ENCODE data around the gene SNAP47.
A peak's percentile ranks its signal among the peaks of the same experiment; 100 is the strongest.

SNAP47 gene

GRCh38 chr1:227748496-227749182, 13.4 kb downstream of the SNAP47 start:
- FAIRE-seq (no peak), DNase-seq (ENCODE audit: insufficient read length, low spot score) (no peak)
- TF ChIP-seq POLR2A (IDR thresholded peaks at IDR 0.05; ENCODE audit: low read depth, low read length): no peak

DNA sequence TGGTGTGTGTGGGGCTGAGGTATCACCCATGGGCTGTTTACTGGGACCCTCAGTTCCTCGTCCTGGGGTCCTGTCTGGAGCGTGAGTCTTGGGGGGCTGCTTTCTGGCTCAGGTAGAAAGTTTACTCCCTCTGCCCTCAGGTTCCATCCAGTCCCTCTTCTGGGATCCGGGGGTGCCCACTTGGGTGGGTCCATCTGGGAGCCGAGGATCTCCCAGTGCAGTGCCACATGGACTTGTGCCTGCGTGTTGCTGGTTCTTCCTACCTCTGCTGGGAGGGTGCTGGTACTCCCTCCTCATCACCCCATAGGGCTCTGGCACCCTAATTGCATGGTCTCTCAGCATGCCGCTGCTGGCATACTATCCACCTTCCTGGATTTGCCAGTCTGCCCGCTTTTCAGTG, 14.0 kb downstream of the SNAP47 start:
- FAIRE-seq (no peak), DNase-seq (ENCODE audit: insufficient read length, low spot score) (no peak)
- no peak for TF ChIP-seq POLR2A (IDR thresholded peaks at IDR 0.05; ENCODE audit: low read depth, low read length)

- no peak for FAIRE-seq
- no peak for TF ChIP-seq POLR2A (IDR thresholded peaks at IDR 0.05; ENCODE audit: low read depth, low read length)
- DNase-seq (ENCODE audit: insufficient read length, low spot score): no peak
Measured at GRCh38 chr1:227749916-227750710, 14.9 kb downstream of the SNAP47 start.

DNA sequence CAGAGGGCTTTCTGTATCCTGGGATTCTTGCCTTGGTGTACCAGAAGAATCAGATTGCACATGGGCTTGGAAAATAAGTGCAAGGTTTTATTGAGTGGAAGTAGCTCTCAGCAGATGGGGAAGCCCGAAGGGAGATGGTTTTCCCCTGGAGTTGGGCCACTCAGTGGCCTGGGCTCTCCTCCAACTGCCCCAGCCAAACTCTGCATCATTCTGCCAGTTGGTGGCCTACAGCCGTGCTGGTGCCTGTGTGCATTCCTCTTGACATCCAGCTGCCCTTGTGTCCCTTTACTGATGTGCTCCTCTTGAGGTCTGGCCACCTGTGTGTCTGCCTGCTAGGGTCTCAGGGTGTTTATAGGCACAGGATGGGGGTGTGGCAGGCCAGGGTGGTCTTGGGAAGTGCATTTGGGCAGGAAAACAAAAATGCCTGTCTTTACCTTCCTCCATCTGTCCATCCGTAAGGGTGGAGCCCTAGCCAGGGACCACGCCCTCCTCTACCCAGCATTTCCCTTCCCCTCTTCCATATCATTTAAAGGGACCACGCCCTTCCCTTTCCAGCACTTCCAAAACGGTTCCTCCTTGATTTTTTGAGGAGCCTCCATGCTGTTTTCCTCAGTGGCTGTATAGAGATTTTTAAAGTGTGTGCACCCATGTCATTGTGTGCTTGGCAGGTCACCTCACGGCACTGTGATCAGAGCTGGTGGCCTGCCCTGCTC, 18.9 kb downstream of the SNAP47 start:
- DNase-seq (ENCODE audit: insufficient read length, low spot score): no peak
- no peak for TF ChIP-seq POLR2A (IDR thresholded peaks at IDR 0.05; ENCODE audit: low read depth, low read length)
- FAIRE-seq: no peak

DNA sequence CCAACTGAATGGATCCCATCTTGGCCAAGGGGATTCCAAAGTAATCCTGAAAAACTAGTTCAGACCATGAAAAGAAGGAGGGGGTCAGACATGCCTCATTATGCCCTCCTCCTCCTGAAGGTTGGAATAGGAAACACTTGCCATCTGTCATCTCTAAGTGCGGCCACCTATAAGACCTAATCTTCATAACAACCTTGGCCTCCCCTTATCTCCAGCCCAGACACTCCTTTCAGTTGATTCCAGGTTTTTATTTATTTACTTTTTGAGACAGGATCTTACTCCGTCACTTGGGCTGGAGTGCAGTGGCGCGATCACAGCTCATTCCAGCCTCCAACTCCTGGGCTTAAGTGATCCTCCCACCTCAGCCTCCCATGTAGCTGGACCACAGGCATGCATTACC, 19.7 kb downstream of the SNAP47 start:
- no peak for DNase-seq (ENCODE audit: insufficient read length, low spot score)
- FAIRE-seq: no peak
- no peak for TF ChIP-seq POLR2A (IDR thresholded peaks at IDR 0.05; ENCODE audit: low read depth, low read length)

DNA sequence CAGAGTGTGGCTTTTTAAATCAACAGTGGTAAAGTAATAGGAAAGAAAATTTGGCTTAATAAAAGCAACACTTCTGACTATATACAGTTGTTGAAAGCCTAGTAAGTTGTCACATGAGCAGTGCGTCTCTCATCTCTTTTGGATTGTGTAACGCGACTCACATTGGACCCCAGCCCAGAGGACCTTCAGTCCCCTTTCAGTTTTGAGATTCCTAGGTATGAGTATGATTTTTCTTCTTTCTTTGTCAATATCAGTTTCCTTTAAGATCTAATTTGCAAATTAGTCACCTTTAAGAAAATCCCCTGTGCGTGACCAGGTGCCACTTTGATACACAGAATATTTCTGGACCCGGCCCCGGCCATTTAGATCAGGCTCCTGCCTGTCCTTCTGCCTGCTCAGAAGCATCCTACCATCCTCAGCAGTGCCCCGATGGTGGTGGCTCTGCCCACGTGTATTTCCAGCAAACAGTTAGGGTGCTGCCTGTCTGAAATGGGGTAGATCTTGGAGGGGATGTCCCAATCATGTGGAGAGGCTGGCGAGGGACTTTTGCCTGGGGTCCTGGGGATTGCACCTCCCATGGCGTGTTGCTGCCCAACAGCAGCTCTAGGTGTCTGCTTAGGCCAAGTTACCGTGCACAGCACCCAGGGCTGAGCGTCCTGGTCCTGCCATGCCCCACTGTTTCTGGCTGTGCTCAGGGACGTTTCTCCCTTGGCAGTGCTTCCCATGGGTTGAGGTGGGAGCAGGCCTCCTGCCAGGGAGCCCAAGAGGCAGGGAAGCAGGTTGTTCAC, 21.1 kb downstream of the SNAP47 start:
- no peak for FAIRE-seq

GRCh38 chr1:227757781-227758180, 22.5 kb downstream of the SNAP47 start:
- DNase-seq (ENCODE audit: insufficient read length, low spot score) (no peak), FAIRE-seq (no peak)
- TF ChIP-seq POLR2A (IDR thresholded peaks at IDR 0.05; ENCODE audit: low read depth, low read length): no peak

More for the DNA sequence above, 21.1 kb downstream of the SNAP47 start:
- TF ChIP-seq POLR2A (IDR thresholded peaks at IDR 0.05; ENCODE audit: low read depth, low read length): no peak
- DNase-seq (ENCODE audit: insufficient read length, low spot score): no peak

GRCh38 chr1:227758366-227758765, 23.1 kb downstream of the SNAP47 start:
- TF ChIP-seq POLR2A (IDR thresholded peaks at IDR 0.05; ENCODE audit: low read depth, low read length): no peak
- no peak for FAIRE-seq
- no peak for DNase-seq (ENCODE audit: insufficient read length, low spot score)

DNA sequence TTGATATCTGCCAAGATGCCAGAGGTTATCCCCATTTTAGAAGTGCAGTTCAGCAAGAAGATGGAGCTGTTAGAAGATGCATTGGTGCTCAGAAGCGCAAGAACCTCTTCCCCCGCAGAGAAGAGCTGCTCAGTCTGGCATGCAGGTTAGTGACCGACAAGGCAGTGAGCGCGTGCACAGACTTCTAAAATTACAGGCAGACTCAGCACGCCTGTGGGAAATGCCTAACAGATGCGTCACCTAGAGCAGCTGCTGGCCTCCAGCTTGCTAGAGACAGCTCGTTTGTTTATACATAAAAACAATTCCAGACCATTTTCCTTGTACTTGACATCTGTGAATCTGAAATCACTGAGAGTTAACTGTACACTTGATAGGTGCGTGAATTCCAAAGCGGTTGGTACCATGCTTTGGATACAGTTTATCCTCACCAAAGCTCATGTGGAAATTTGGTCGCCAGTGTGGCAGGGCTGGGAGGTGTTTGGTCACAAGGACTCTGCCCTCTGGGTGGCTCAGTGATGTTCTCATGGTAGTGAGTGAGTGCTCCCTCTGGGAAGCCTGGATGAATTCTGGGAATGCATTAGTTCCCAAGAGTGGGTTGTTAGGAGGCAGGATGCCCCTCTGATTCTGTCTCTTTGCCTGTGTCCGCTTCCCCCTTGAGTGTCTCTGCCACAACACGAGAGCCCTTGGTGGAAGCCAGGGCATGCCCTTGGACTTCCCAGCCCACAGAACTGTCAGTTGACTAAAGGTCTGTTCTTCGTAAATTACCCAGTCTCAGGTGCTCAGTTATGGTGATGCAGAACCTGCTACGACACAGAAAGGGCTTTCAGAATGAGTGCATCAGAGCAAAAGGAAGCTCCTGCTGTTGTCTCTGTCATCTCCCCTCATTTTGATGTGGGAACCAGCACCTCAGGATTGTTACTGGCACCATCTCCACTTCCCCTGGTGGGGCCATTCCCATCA, 24.4 kb downstream of the SNAP47 start:
- TF ChIP-seq POLR2A (IDR thresholded peaks at IDR 0.05; ENCODE audit: low read depth, low read length): no peak
- FAIRE-seq (peak; percentile 15), DNase-seq (ENCODE audit: insufficient read length, low spot score) (peak; percentile 90)

DNA sequence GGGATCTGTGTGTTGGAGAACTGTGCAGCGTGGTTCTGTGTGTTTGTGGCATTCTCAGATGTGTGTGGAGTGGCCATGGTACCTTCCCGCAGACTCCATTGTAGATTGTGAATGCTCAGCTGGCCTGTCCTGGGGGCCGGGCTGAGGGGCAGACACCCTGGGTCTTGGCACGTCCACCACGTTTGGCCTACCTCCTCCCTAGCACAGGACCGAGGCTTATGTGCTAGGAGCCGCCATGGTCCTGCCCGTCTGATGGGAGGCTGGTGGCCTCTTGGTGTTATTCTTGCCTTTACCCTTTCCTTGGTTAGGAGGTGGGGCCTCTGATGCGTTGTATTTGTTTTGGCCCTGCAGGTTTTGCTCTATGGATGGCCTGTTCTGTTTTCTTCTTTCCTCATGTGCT, 25.1 kb downstream of the SNAP47 start:
- FAIRE-seq (no peak), DNase-seq (ENCODE audit: insufficient read length, low spot score) (no peak)
- no peak for TF ChIP-seq POLR2A (IDR thresholded peaks at IDR 0.05; ENCODE audit: low read depth, low read length)

- FAIRE-seq: no peak
- TF ChIP-seq POLR2A (IDR thresholded peaks at IDR 0.05; ENCODE audit: low read depth, low read length): no peak
- no peak for DNase-seq (ENCODE audit: insufficient read length, low spot score)
Measured at GRCh38 chr1:227761621-227762230, 26.5 kb downstream of the SNAP47 start.

GRCh38 chr1:227762231-227762911, 27.1 kb downstream of the SNAP47 start:
- peak; percentile 91 for DNase-seq (ENCODE audit: insufficient read length, low spot score)
- no peak for FAIRE-seq
- TF ChIP-seq POLR2A (IDR thresholded peaks at IDR 0.05; ENCODE audit: low read depth, low read length): no peak

Measured in H54 (cell line).